SK-N-SH treated with all-trans-retinoic acid at 6 μM for 48 hours (cell line): Measurements from ENCODE around the gene DOC2B.
"Not testable (repeated sequence)": the region's sequence is repeated elsewhere in the genome, so short reads cannot be mapped to it uniquely, and the experiment has no call there.

ENCODE experiments used
- OSR1 ChIP-seq: fragments of 250-450 bp; sonication (Bioruptor Pico); IDR thresholded peaks from 2 replicates; pipeline ENCODE4 v1.8.0; 2022; ENCODE audit warnings: moderate library complexity, mild to moderate bottlenecking, inconsistent platforms
- SNAI2 ChIP-seq: fragments of 250-450 bp; sonication (Bioruptor Pico); IDR thresholded peaks from 2 replicates; pipeline ENCODE4 v1.5.0; 2020; ENCODE audit warnings: mild to moderate bottlenecking, moderate library complexity
- TF ChIP-seq, protein P1 (sequence below): fragments of 250-450 bp; sonication (Bioruptor Pico); IDR thresholded peaks from 2 replicates; pipeline ENCODE4 v1.8.0; 2020; ENCODE audit warnings: mild to moderate bottlenecking, moderate library complexity, borderline replicate concordance
- TF ChIP-seq, protein P2 (sequence below): fragments of 250-450 bp; sonication (Bioruptor Pico); IDR thresholded peaks from 2 replicates; pipeline ENCODE4 v1.5.1; 2020; ENCODE audit warnings: low read depth, mild to moderate bottlenecking, moderate library complexity

DNA sequence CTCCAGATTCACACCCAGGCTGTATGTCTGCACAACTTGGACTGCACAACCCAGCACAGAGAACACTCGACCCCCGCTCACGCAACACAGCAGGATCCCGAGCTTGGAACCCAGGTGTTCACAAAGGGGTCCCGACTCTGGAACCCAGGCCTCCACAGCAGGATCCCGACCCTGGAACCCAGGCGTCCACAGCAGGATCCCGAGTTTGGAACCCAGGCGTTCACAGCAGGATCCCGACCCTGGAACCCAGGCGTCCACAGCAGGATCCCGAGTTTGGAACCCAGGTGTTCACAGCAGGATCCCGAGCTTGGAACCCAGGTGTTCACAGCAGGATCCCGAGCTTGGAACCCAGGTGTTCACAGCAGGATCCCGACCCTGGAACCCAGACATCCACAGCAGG lies 16.8 kb upstream of the DOC2B start:
- TF ChIP-seq, protein P1, sequence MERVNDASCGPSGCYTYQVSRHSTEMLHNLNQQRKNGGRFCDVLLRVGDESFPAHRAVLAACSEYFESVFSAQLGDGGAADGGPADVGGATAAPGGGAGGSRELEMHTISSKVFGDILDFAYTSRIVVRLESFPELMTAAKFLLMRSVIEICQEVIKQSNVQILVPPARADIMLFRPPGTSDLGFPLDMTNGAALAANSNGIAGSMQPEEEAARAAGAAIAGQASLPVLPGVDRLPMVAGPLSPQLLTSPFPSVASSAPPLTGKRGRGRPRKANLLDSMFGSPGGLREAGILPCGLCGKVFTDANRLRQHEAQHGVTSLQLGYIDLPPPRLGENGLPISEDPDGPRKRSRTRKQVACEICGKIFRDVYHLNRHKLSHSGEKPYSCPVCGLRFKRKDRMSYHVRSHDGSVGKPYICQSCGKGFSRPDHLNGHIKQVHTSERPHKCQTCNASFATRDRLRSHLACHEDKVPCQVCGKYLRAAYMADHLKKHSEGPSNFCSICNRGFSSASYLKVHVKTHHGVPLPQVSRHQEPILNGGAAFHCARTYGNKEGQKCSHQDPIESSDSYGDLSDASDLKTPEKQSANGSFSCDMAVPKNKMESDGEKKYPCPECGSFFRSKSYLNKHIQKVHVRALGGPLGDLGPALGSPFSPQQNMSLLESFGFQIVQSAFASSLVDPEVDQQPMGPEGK (CRISPR knock-in tag): not testable (repeated sequence)
- not testable (repeated sequence) for TF ChIP-seq SNAI2 (CRISPR knock-in tag); OSR1
- TF ChIP-seq, protein P2, sequence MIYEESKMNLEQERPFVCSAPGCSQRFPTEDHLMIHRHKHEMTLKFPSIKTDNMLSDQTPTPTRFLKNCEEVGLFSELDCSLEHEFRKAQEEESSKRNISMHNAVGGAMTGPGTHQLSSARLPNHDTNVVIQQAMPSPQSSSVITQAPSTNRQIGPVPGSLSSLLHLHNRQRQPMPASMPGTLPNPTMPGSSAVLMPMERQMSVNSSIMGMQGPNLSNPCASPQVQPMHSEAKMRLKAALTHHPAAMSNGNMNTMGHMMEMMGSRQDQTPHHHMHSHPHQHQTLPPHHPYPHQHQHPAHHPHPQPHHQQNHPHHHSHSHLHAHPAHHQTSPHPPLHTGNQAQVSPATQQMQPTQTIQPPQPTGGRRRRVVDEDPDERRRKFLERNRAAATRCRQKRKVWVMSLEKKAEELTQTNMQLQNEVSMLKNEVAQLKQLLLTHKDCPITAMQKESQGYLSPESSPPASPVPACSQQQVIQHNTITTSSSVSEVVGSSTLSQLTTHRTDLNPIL (CRISPR knock-in tag): not testable (repeated sequence)
